GM20000 (cell line): ENCODE measurements around the gene TJP2.
"Not testable (repeated sequence)": the region's sequence is repeated elsewhere in the genome, so short reads cannot be mapped to it uniquely, and the experiment has no call there.

Experiments used
- DNase-seq: peaks from one replicate; pipeline ENCODE4 v3.0.0; 2012; ENCODE audit warnings: low spot score
- TF ChIP-seq, protein P1 (sequence below): IDR thresholded peaks from 2 replicates; pipeline ENCODE4 v1.5.1; 2012; ENCODE audit warnings: mild to moderate bottlenecking, control low read depth; ENCODE audit errors: extremely low read depth, missing control alignments

The TJP2 gene

DNA sequence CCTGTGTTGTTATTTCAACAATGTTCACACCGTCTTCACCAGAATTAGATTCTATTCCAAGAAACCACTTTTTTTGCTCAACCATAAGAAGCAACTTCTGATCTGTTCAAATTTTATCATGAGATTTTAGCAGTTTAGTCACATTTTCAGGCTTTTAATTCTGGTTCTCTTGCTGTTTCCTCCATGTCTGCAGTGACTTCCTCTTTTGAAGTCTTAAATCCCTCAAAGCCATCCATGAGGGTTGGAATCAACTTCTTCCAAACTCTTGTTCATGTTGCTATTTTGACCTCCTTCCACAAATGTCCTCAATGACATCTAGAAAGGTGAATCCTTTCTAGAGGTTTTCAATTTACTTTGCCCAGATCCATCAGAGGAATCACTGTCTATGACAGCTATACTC is 125.2 kb downstream of the TJP2 start:
- DNase-seq: no peak

DNA sequence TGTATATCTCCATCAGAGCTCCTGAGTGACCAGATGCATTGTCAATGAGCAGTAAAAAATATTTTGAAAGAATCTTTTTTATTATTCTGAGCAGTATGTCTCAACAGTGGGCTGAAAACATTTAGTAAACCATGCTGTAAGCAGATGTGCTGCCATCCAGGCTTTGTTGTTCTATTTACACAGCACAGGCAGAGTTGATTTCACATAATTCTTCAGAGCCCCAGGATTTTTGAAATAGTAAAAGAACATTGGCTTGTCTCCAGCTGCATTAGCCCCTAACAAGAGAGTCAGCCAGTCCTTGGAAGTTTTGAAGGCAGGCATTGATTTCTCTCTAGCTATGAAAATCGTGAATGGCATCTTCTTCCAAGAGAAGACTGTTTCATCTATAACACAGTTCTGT is 125.7 kb downstream of the TJP2 start:
- TF ChIP-seq, protein P1, sequence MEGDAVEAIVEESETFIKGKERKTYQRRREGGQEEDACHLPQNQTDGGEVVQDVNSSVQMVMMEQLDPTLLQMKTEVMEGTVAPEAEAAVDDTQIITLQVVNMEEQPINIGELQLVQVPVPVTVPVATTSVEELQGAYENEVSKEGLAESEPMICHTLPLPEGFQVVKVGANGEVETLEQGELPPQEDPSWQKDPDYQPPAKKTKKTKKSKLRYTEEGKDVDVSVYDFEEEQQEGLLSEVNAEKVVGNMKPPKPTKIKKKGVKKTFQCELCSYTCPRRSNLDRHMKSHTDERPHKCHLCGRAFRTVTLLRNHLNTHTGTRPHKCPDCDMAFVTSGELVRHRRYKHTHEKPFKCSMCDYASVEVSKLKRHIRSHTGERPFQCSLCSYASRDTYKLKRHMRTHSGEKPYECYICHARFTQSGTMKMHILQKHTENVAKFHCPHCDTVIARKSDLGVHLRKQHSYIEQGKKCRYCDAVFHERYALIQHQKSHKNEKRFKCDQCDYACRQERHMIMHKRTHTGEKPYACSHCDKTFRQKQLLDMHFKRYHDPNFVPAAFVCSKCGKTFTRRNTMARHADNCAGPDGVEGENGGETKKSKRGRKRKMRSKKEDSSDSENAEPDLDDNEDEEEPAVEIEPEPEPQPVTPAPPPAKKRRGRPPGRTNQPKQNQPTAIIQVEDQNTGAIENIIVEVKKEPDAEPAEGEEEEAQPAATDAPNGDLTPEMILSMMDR: no peak
- no peak for DNase-seq

More for the DNA sequence above, 125.2 kb downstream of the TJP2 start:
- TF ChIP-seq, protein P1: no peak

DNA sequence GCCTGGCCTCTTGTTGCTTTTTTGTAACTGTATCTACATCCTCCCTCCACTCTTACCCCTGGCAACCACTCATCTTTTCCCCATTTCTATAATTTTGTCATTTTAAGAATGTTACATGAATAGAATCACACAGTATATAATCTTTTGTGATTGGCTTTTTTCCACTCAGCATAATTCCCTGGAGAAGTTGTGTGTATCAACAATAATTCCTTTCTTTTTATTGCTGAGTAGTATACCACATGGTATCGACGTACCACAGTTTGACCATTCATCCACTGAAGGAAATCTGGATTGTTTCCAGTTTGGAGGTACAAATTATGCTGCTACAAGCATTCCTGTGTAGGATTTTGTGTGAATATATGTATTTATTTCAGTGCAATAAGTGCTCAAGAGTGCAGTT is 129.3 kb downstream of the TJP2 start:
- TF ChIP-seq, protein P1: no peak
- DNase-seq: no peak

DNA sequence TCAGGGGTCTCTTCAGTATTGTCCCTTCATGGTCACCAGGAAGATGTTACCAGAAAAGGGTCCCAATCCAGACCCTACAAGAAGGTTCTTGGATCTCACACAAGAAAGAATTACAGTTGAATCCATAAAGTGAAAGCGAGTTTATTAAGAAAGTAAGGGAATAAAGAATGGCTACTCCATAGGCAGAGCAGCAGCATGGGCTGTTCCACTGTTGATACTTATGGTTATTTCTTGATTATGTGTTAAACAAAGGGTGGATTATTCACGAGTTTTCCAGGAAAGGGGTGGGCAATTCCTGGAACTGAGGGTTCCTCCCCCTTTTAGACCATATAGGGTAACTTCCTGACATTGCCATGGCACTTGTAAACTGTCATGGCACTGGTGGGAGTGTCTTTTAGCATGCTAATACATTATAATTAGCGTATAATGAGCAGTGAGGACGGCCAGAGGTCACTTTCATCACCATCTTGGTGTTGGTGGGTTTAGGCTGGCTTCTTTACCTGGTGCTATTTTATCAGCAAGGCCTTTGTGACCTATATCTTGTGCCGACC is 132.9 kb downstream of the TJP2 start:
- DNase-seq: not testable (repeated sequence)

DNA sequence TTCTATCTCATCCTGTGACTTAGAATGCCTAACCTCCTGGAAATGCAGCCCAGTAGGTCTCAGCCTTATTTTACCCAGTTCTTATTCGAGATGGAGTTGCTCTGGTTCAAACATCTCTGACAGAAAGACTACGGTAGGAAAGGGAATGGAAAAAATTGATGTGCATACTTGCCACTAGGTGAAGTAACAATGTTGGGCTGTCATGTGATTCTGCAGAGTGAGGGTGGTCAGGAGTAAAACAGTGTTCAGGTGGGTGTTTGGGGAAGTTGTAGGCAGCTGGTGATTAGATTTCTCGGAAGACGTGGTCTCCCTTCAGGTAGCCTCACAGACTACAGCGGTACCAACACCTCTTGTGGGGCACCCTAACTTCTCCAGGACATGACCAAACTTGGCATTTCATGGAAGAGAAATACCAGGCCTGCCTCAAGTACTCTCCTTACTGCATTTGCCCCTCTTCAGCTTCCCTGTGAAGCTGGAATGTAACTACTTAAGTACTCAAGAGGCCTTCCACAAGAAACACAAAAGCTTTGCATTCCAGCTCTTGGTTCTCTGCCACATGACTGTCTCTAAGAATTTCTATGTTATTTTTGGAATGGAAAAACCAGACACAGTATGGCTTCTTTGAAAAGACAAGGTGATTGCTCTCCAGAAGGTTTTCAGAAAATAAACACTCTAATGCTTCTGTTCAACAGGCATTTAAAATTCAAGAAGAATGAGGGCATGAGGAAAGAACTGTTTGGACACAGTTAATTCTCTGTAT is 133.5 kb downstream of the TJP2 start:
- DNase-seq: no peak
- TF ChIP-seq, protein P1: no peak

DNA sequence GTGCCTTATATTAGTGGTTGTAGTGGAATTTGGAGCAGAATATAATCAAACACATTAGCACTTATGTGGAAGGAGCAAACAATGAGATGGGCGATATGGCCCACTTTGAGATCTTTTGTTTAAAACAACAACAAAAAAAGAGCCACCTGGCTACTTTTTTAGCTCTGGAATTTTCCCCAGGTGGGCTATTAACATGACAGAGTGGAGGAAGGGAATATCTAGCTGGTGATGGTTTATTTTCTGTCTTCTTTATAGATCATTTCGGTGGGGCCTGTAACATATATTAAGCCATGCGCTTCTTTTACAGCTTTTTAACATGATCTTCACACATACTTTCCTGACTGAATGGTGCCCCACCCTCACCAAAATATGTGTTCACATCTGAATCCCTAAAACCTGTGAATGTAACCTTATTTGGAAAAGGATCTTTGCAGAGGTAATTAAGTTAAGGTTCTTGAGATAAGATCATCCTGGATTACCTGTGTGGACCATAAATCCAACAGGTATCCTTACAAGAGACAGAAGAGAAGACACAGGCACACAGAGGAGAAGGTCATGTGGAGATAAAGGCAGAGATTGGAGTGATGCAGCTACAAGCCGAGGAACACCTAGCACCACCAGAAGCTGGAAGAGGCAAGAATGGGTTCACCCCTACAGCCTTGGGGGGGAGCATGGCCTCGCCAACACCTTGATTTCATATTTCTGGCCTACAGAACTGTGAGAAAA is 134.3 kb downstream of the TJP2 start:
- TF ChIP-seq, protein P1: no peak
- DNase-seq: no peak

DNA sequence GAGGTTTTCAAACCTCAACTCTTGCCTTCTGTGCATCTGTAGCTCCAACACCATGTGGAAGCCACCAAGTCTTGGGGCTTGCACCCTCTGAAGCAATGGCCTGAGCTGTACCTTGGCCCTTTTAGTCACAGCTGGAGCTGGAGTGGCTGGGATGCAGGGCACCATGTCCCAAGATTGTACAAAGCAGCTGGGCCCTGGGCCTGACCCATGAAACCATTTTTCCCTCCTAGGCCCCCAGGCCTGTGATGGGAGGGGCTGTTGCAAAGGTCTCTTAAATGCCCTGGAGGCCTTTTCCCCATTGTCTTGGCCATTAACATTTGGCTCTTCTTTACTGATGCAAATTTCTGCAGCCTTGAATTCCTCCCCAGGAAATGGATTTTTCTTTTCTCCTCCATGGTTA is 139.1 kb downstream of the TJP2 start:
- TF ChIP-seq, protein P1: no peak
- no peak for DNase-seq
